Upper lobe of left lung (tissue), 4 donors: ENCODE results near the gene PRKAR2B.

Experiments
- POLR2A ChIP-seq, 4 donors: fragments of 450-650 bp; IDR thresholded peaks; one replicate each; pipeline ENCODE4 v1.5.1; 2016 to 2017; ENCODE audit warnings: antibody characterized with exemption in 4 of 4, mild to moderate bottlenecking in 2 of 4
- TF ChIP-seq, protein P1 (sequence below), 6 experiments: fragments of 450-650 bp in 4 of 6; fragments of 200-600 bp in 2 of 6; sonication (generic) in 2 of 6; IDR thresholded peaks; one replicate each; pipeline ENCODE4 v1.5.1; 2016 to 2019; ENCODE audit warnings: antibody characterized with exemption in 6 of 6

- TF ChIP-seq, protein P1, sequence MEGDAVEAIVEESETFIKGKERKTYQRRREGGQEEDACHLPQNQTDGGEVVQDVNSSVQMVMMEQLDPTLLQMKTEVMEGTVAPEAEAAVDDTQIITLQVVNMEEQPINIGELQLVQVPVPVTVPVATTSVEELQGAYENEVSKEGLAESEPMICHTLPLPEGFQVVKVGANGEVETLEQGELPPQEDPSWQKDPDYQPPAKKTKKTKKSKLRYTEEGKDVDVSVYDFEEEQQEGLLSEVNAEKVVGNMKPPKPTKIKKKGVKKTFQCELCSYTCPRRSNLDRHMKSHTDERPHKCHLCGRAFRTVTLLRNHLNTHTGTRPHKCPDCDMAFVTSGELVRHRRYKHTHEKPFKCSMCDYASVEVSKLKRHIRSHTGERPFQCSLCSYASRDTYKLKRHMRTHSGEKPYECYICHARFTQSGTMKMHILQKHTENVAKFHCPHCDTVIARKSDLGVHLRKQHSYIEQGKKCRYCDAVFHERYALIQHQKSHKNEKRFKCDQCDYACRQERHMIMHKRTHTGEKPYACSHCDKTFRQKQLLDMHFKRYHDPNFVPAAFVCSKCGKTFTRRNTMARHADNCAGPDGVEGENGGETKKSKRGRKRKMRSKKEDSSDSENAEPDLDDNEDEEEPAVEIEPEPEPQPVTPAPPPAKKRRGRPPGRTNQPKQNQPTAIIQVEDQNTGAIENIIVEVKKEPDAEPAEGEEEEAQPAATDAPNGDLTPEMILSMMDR (IDR thresholded peaks at IDR 0.05): no peak
- no peak for TF ChIP-seq POLR2A (IDR thresholded peaks at IDR 0.05)
Measured at GRCh38 chr7:107105591-107106245, 61.2 kb downstream of the PRKAR2B start.
